Endometrial microvascular endothelial cells (primary cell): Measurements from ENCODE around the gene AVEN. TPM values are rescaled to one million over a fixed set of nuclear protein-coding genes. Genes with fewer than 3 reads are reported as not detected.
"Not testable (repeated sequence)": the region's sequence is repeated elsewhere in the genome, so short reads cannot be mapped to it uniquely, and the experiment has no call there.

Experiments
- in situ Hi-C: cut with HindIII; loops from 2 replicates; pipeline ENCODE4 v1.10.0; 2017; ENCODE audit warnings: low sequenced_read_pairs, low pct_unique_long_range_greater_than_20kb; ENCODE audit errors: inconsistent ontology term
- total RNA-seq: library from RNA; depleted of rRNA; stranded (reverse); fragments of >200 nt; gene quantifications from one replicate; pipeline ENCODE4 v1.2.3, GENCODE V29; 2015; ENCODE audit errors: inconsistent ontology term

AVEN gene
- total RNA-seq, 1 donor from 2014 or later, result 44.1 TPM

GRCh38 chr15:34046471-34047145, 7.6 kb upstream of the AVEN start:
- in situ Hi-C loops, result no loop called here

GRCh38 chr15:34043813-34044212, 4.8 kb upstream of the AVEN start:
- in situ Hi-C loops, result no loop called here

- in situ Hi-C loops, result no loop called here
Measured at GRCh38 chr15:34043391-34043790, 4.4 kb upstream of the AVEN start.

- in situ Hi-C loops, result no loop called here
Measured at GRCh38 chr15:34039790-34040113, 748 bp upstream of the AVEN start.

GRCh38 chr15:34038023-34038870, 757 bp downstream of the AVEN start:
- in situ Hi-C loops, result no loop called here

DNA sequence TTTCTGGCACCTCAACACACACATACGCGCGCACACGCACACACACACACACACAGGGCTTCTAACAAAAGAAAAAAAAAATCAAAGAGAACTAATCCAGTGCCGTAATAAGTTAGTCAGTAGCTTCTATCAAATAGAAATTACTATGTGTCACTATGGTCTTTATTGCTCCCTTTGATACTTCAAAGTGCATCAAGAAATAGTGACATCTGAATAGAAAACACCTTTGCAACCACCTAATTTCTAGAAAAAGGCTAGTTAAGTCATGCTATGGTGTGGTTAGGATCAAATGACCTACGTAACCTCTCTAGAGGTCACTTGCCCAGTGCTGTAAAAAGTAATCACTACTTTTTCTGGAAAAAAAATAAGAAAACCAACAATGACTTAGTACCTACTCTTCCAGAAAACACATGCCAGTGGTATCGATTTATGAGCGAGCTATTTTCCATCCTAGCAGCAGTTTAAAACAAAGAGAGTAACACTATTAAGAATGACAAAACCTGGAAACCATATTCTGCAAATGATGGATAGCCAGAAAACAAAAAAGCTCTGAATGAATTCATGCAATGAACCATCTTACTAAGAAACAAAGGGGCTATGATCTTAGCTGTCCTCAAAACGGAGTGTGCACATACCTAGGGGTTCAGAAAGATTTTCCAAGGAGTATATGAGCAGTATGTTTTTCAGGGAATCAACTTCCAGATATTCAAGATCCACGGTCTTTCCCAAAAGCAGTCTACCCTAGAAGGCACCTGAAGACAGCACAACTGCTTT, 6.8 kb downstream of the AVEN start:
- in situ Hi-C loops, result no loop called here

- in situ Hi-C loops, result no loop called here
Measured at GRCh38 chr15:34027606-34028005, 11.4 kb downstream of the AVEN start.

DNA sequence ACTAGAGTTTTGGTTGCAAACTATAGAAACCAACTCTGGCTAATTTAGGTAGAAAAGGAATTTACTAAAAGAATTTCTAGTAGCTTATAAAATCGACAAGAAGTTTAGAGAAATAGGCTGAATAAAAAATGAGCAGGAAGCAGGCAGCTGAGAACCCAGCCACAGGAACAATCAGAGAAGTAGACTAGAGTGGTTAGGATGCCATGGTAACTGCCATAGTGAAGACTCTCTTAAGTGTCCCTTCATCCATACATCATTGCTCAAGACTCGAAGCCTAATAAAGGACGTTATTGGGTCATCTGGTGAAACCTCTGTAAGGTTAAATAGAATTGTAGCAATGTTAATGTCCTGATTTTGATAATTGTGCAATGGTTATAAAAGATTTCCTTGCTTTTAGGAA, 13.8 kb downstream of the AVEN start:
- in situ Hi-C loops, result no loop called here

- in situ Hi-C loops, result no loop called here
Measured at GRCh38 chr15:34023907-34024306, 15.1 kb downstream of the AVEN start.

- in situ Hi-C loops, result no loop called here
Measured at GRCh38 chr15:34019369-34019990, 19.5 kb downstream of the AVEN start.

DNA sequence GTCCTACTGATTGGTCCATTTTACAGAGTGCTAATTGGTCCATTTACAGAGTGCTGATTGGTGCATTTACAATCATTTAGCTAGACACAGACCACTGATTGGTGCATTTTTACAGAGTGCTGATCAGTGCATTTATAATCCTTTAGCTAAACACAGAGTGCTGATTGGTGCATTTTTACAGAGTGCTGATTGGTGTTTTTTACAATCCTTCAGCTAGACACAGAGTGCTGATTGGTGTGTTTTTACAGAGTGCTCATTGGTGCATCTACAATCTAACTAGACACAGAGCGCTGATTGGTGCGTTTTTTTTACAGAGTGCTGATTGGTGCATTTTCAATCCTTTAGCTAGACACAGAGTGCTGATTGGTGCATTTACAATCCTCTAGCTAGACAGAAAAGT, 20.3 kb downstream of the AVEN start:
- in situ Hi-C loops, result not testable (repeated sequence)

DNA sequence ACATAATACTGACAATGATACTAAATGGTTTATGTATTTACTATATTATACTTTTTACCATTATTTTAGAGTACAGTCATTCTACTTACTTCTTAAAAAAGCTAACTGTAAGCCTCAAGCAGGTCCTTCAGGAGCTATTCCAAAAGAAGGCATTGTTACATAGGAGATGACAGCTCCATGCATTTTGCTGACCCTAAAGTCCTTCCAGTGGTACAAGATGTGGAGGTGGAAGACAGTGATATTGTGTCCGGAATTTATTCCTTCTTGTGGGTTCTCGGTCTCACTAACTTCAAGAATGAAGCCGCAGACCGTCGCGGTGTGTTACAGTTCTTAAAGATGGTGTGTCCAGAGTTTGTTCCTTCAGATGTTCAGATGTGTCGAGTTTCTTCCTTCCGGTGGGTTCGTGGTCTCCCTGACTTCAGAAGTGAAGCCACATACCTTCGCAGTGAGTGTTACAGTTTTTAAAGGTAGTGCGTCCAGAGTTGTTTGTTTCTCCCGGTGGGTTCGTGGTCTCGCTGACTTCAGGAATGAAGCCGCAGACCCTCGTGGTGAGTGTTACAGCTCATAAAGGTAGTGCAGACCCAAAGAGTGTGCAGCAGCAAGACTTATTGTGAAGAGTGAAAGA, 20.9 kb downstream of the AVEN start:
- in situ Hi-C loops, result no loop called here

- in situ Hi-C loops, result no loop called here
Measured at GRCh38 chr15:34014556-34014955, 24.4 kb downstream of the AVEN start.

- in situ Hi-C loops, result no loop called here
Measured at GRCh38 chr15:34013746-34014145, 25.3 kb downstream of the AVEN start.

DNA sequence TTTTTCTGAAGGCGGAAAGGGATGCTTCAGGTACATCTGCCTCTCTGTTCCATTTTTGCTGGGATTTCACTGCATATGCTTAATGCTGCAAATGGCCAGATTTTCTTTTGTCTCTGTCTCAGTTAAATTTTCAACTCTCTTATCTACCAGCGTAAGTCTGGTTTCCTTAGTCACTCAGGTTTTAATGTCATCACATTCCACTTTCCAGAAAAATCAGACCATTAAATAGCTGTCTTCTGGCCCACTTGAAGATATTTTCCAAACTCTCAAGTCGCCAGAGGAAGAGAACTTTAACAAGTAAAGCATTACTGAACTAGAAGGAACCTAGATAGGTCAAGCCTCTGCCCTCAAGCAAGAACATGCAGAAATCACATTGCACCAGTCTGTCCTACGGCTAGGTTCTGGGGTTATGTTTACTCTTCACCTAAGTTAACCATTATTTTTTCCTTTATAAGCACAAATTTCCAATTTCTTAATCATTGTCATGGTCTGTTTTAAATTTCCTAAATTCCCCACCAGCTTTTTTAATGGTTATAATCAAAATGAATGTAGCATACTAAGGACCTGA, 26.5 kb downstream of the AVEN start:
- in situ Hi-C loops, result no loop called here

DNA sequence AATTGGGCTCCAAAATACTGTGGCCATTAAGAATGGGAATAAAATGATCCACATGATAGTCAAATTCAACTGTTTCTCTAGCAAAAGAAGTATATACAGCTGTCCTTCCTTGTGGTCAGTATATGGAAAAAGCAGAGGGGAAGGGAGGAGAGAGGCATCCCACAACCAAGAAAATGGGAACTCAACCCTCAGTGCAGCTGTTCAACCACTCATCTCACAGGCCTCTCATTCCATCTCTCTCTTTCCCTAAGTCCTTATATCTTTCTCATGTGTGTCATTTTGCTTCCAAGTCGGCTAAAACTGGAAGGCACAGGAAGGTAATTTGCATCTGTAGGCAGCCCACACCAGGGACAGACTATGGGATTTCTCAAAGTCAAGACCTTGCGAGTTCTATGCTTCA, 27.5 kb downstream of the AVEN start:
- in situ Hi-C loops, result no loop called here

DNA sequence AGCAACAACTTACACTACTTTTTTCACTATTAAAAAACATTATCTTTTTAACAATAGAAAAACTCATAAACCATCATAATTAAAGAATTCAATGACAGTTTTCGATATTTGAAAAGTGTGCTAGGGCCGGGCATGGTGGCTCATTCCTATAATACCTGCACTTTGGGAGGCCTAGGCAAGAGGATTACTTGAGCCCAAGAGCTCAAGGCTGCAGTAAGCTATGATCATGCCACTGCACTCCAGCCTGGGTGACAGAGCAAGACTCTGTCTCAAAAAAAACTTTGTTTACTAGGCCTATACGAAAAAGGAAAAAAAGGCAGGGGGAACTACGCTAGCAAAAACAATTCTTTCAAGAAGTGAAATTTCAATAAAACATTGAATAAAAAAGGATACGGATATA, 28.1 kb downstream of the AVEN start:
- in situ Hi-C loops, result no loop called here

DNA sequence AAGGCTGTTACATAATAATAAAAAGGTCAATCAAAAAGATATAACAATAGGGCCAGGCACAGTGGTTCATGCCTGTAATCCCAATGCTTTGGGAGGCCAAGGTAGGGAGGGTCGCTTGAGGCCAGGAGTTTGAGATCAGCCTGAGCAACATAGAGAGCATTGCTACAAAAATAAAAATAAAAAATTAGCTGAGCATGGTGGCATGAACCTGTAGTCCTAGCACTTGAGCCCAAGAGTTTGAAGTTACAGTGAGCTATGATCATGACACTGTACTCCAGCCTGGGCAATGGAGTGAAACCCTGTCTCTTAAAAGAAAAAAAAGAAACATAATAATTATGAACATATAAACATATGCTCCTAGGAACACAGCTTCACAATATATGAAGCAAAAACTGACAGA, 29.3 kb downstream of the AVEN start:
- in situ Hi-C loops, result no loop called here

DNA sequence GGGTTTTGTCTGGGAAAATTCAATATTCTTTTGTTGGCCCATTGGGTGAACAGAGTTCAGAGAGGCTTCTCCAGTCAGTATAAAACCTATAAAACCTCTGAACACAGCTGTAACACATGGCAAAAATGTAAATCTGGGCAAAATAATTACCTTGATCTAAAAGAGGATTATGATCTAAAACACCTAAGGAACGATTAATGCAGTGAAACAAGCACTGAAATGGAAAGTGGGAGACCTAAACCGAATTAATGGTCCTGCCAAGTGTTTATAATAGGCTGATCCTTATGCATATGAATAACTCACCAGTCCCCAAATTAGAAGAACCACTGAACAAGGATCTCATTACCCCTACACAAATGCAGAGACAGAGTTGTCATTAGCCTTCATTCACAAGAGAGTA, 32.6 kb downstream of the AVEN start:
- in situ Hi-C loops, result no loop called here
